CD4-positive, CD25-positive, alpha-beta regulatory T cell (primary cell): ENCODE data around the gene RALGDS. TPM values are rescaled to one million over a fixed set of nuclear protein-coding genes. Genes with fewer than 3 reads are reported as not detected.

Experiments used
- ATAC-seq, 2 donors: fragments of 150-1000 bp; cut with Tn5 transposase; one replicate each; pipeline ENCODE4 v1.10.0; 2021; ENCODE audit warnings: low read depth in 2 of 2, moderate number of reproducible peaks in 2 of 2, moderate library complexity in 1 of 2
- DNase-seq, 3 donors: peaks; one replicate each; pipeline versions ENCODE4 v3.0.0 to v3.0.0-alpha.2; 2012 to 2022; ENCODE audit warnings: mixed read lengths in 1 of 3
- H3K27ac ChIP-seq: one replicate; pipeline ENCODE4 v1.7.0; 2013; ENCODE audit warnings: mild to moderate bottlenecking, low read length; ENCODE audit not compliant: insufficient read depth, poor library complexity, severe bottlenecking
- H3K27me3 ChIP-seq: one replicate; pipeline ENCODE4 v1.7.0; 2013; ENCODE audit warnings: low read length; ENCODE audit not compliant: control insufficient read depth, insufficient read depth
- H3K36me3 ChIP-seq: one replicate; pipeline ENCODE4 v1.7.0; 2013; ENCODE audit warnings: mild to moderate bottlenecking, low read length, moderate library complexity; ENCODE audit not compliant: control insufficient read depth, insufficient read depth
- H3K4me1 ChIP-seq: 2 replicates; pipeline ENCODE4 v1.7.0; 2013; ENCODE audit warnings: mild to moderate bottlenecking, low read length; ENCODE audit not compliant: insufficient read depth, control insufficient read depth, poor library complexity, severe bottlenecking
- H3K4me3 ChIP-seq: one replicate; pipeline ENCODE4 v1.7.0; 2013; ENCODE audit warnings: low read depth, mild to moderate bottlenecking, low read length, moderate library complexity
- H3K9me3 ChIP-seq, 2 experiments: 1 replicate in 1 of 2; 2 replicates in 1 of 2; pipeline ENCODE4 v1.7.0; 2013; ENCODE audit warnings: low read length in 2 of 2, mild to moderate bottlenecking in 1 of 2, moderate library complexity in 1 of 2; ENCODE audit not compliant: control insufficient read depth in 2 of 2
- H3K27ac Mint-ChIP-seq, 3 donors: one replicate each; pipeline ENCODE4 v1.8.0; 2020 to 2022; ENCODE audit warnings: mild to moderate bottlenecking in 3 of 3, mixed read lengths in 3 of 3, moderate library complexity in 2 of 3
- H3K27me3 Mint-ChIP-seq: one replicate; pipeline ENCODE4 v1.8.0; 2022; ENCODE audit warnings: mild to moderate bottlenecking, mixed read lengths
- H3K36me3 Mint-ChIP-seq: one replicate; pipeline ENCODE4 v1.8.0; 2020; ENCODE audit warnings: mixed read lengths
- H3K4me1 Mint-ChIP-seq, 4 donors: one replicate each; pipeline ENCODE4 v1.8.0; 2020 to 2022; ENCODE audit warnings: mixed read lengths in 4 of 4, mild to moderate bottlenecking in 1 of 4
- H3K4me3 Mint-ChIP-seq, 4 donors: one replicate each; pipeline ENCODE4 v1.8.0; 2020 to 2022; ENCODE audit warnings: mild to moderate bottlenecking in 4 of 4, mixed read lengths in 4 of 4, moderate library complexity in 3 of 4
- H3K9me3 Mint-ChIP-seq, 7 donors: one replicate each; pipeline ENCODE4 v1.8.0; 2020 to 2022; ENCODE audit warnings: mixed read lengths in 7 of 7, mild to moderate bottlenecking in 3 of 7, moderate library complexity in 2 of 7
- polyA plus RNA-seq, 4 donors: library from polyadenylated mRNA; unstranded; fragments of 300-500 nt; fragmentation: Illumina TruSeq; gene quantifications; one replicate each; pipeline ENCODE4 v1.2.3, GENCODE V29; 2021
- total RNA-seq: library from RNA; stranded (reverse); gene quantifications from one replicate; pipeline ENCODE4 v1.2.3, GENCODE V29; 2022

RALGDS gene
- total and polyA plus RNA-seq, 5 donors from 2014 or later, result 34.6 to 228 (median 58.5) TPM

GRCh38 chr9:133067813-133068212, 53.2 kb downstream of the RALGDS start:
- Histone ChIP-seq H3K4me3 (no peak overlapping the region), H3K4me1 (no peaks in the 10 kb centered on the region), H3K36me3 (no peaks in the 10 kb centered on the region), H3K9me3 (no peaks in the 10 kb centered on the region), H3K27me3 (no peaks in the 10 kb centered on the region), H3K27ac (no peak overlapping the region)
- H3K4me1 Mint-ChIP-seq, result no peaks in the 10 kb centered on the region
- ATAC-seq, result no peak
- no peaks in the 10 kb centered on the region for H3K9me3 Mint-ChIP-seq
- no peaks in the 10 kb centered on the region for H3K27me3 Mint-ChIP-seq
- DNase-seq, result no peak
- H3K36me3 Mint-ChIP-seq, result no peaks in the 10 kb centered on the region
- H3K4me3 Mint-ChIP-seq, result no peak overlapping the region
- no peak overlapping the region for H3K27ac Mint-ChIP-seq

GRCh38 chr9:133067006-133067405, 54.0 kb downstream of the RALGDS start:
- Mint-ChIP-seq H3K27me3 (no peaks in the 10 kb centered on the region), H3K4me1 (no peaks in the 10 kb centered on the region), H3K4me3 (no peak overlapping the region), H3K9me3 (no peaks in the 10 kb centered on the region), H3K27ac (no peak overlapping the region), H3K36me3 (no peaks in the 10 kb centered on the region)
- Histone ChIP-seq H3K9me3 (no peaks in the 10 kb centered on the region), H3K27me3 (no peaks in the 10 kb centered on the region), H3K4me3 (no peak overlapping the region), H3K27ac (no peak overlapping the region), H3K36me3 (no peaks in the 10 kb centered on the region), H3K4me1 (no peaks in the 10 kb centered on the region)
- ATAC-seq (no peak), DNase-seq (no peak)

- Histone ChIP-seq H3K4me1 (no peaks in the 10 kb centered on the region), H3K27ac (no peak overlapping the region), H3K4me3 (no peak overlapping the region), H3K9me3 (no peaks in the 10 kb centered on the region), H3K36me3 (no peaks in the 10 kb centered on the region), H3K27me3 (no peaks in the 10 kb centered on the region)
- Mint-ChIP-seq H3K27me3 (no peaks in the 10 kb centered on the region), H3K9me3 (no peaks in the 10 kb centered on the region), H3K36me3 (no peaks in the 10 kb centered on the region), H3K27ac (peak overlapping the region in 1 of 3 donors; percentile 71), H3K4me3 (no peak overlapping the region), H3K4me1 (no peaks in the 10 kb centered on the region)
- DNase-seq (no peak), ATAC-seq (no peak)
Measured at GRCh38 chr9:133066181-133066983, 54.7 kb downstream of the RALGDS start.

- no peak overlapping the region for H3K27ac Mint-ChIP-seq
- no peak for ATAC-seq
- H3K27ac ChIP-seq, result no peak overlapping the region
Measured at GRCh38 chr9:133065070-133065388, 56.0 kb downstream of the RALGDS start.

GRCh38 chr9:133064241-133065069, 56.6 kb downstream of the RALGDS start:
- no peak for DNase-seq
- Histone ChIP-seq H3K36me3 (no peaks in the 10 kb centered on the region), H3K27me3 (no peaks in the 10 kb centered on the region), H3K9me3 (no peaks in the 10 kb centered on the region), H3K4me3 (no peak overlapping the region), H3K27ac (no peak overlapping the region), H3K4me1 (peaks cover 12% of the 10 kb centered on the region)
- no peaks in the 10 kb centered on the region for H3K36me3 Mint-ChIP-seq
- no peaks in the 10 kb centered on the region for H3K9me3 Mint-ChIP-seq
- ATAC-seq, result no peak
- H3K4me1 Mint-ChIP-seq, result peaks cover 2 to 12% (median 7%) of the 10 kb centered on the region in 4 donors
- H3K27ac Mint-ChIP-seq, result peak overlapping the region in 1 of 3 donors; percentile 42
- H3K27me3 Mint-ChIP-seq, result no peaks in the 10 kb centered on the region
- H3K4me3 Mint-ChIP-seq, result no peak overlapping the region

More at GRCh38 chr9:133065070-133065388, 56.0 kb downstream of the RALGDS start:
- Mint-ChIP-seq H3K4me1 (peaks cover 0 to 6% (median 3%) of the 10 kb centered on the region in 4 donors), H3K36me3 (no peaks in the 10 kb centered on the region), H3K4me3 (no peak overlapping the region), H3K9me3 (no peaks in the 10 kb centered on the region), H3K27me3 (no peaks in the 10 kb centered on the region)
- H3K36me3 ChIP-seq, result no peaks in the 10 kb centered on the region
- no peak overlapping the region for H3K4me3 ChIP-seq
- DNase-seq, result no peak
- H3K9me3 ChIP-seq, result no peaks in the 10 kb centered on the region
- peaks cover 6% of the 10 kb centered on the region for H3K4me1 ChIP-seq
- H3K27me3 ChIP-seq, result no peaks in the 10 kb centered on the region

- Mint-ChIP-seq H3K4me3 (no peak overlapping the region), H3K27me3 (no peaks in the 10 kb centered on the region), H3K4me1 (peaks cover 10 to 20% (median 14%) of the 10 kb centered on the region in 4 donors), H3K27ac (peak overlapping the region in 1 of 3 donors; percentile 31), H3K36me3 (peaks cover 4% of the 10 kb centered on the region), H3K9me3 (no peaks in the 10 kb centered on the region)
- Histone ChIP-seq H3K36me3 (no peaks in the 10 kb centered on the region), H3K4me3 (no peak overlapping the region), H3K27me3 (no peaks in the 10 kb centered on the region), H3K4me1 (peaks cover 20% of the 10 kb centered on the region), H3K9me3 (no peaks in the 10 kb centered on the region), H3K27ac (no peak overlapping the region)
- no peak for ATAC-seq
- DNase-seq, result no peak
Measured at GRCh38 chr9:133063500-133064231, 57.4 kb downstream of the RALGDS start.

- Histone ChIP-seq H3K27me3 (no peaks in the 10 kb centered on the region), H3K4me1 (peaks cover 24% of the 10 kb centered on the region), H3K36me3 (no peaks in the 10 kb centered on the region), H3K9me3 (no peaks in the 10 kb centered on the region), H3K4me3 (no peak overlapping the region), H3K27ac (no peak overlapping the region)
- H3K27ac Mint-ChIP-seq, result peak overlapping the region in 1 of 3 donors; percentile 31
- ATAC-seq (no peak), DNase-seq (no peak)
- peaks cover 8% of the 10 kb centered on the region for H3K36me3 Mint-ChIP-seq
- peaks cover 10 to 25% (median 19%) of the 10 kb centered on the region in 4 donors for H3K4me1 Mint-ChIP-seq
- no peaks in the 10 kb centered on the region for H3K27me3 Mint-ChIP-seq
- H3K9me3 Mint-ChIP-seq, result peaks cover 0 to 1% (median 0%) of the 10 kb centered on the region in 7 donors
- H3K4me3 Mint-ChIP-seq, result no peak overlapping the region
Measured at GRCh38 chr9:133063159-133063499, 57.9 kb downstream of the RALGDS start.
